Astrocyte of the cerebellum (primary cell): Measurements from ENCODE around the gene EEF1AKMT1.

Experiments used
- DNase-seq: peaks from one replicate; pipeline ENCODE4 v3.0.0-alpha.2; 2011; ENCODE audit warnings: low read depth
- H3K4me3 ChIP-seq: 2 replicates; pipeline ENCODE4 v1.5.1; 2011; ENCODE audit warnings: mild to moderate bottlenecking, low read depth, low read length, moderate library complexity
- CTCF ChIP-seq: IDR thresholded peaks from 2 replicates; pipeline ENCODE4 v1.5.1; 2012; ENCODE audit warnings: low read length, low read depth, moderate library complexity, mild to moderate bottlenecking; ENCODE audit errors: missing control alignments
- in situ Hi-C: cut with HindIII; loops from 2 replicates; pipeline ENCODE4 v1.10.0; 2017; ENCODE audit warnings: low sequenced_read_pairs

EEF1AKMT1 gene

GRCh38 chr13:20780317-20780716 lies 6.6 kb upstream of the EEF1AKMT1 start:
- no peak for DNase-seq
- in situ Hi-C loops = no loop called here
- TF ChIP-seq CTCF = no peak
- no peak overlapping the region for H3K4me3 ChIP-seq

GRCh38 chr13:20779405-20779804 lies 5.6 kb upstream of the EEF1AKMT1 start:
- TF ChIP-seq CTCF = no peak
- in situ Hi-C loops = no loop called here
- H3K4me3 ChIP-seq = no peak overlapping the region
- DNase-seq = no peak

GRCh38 chr13:20778311-20778710 lies 4.5 kb upstream of the EEF1AKMT1 start:
- in situ Hi-C loops = no loop called here
- no peak for DNase-seq
- TF ChIP-seq CTCF = no peak
- H3K4me3 ChIP-seq = no peak overlapping the region

- no peak for TF ChIP-seq CTCF
- no peak overlapping the region for H3K4me3 ChIP-seq
- DNase-seq = no peak
- in situ Hi-C loops = no loop called here
Observed at GRCh38 chr13:20776751-20777150, 3.0 kb upstream of the EEF1AKMT1 start.

GRCh38 chr13:20775961-20776360 lies 2.2 kb upstream of the EEF1AKMT1 start:
- DNase-seq = no peak
- no peak overlapping the region for H3K4me3 ChIP-seq
- no peak for TF ChIP-seq CTCF
- in situ Hi-C loops = no loop called here

- in situ Hi-C loops = no loop called here
- no peak overlapping the region for H3K4me3 ChIP-seq
- no peak for TF ChIP-seq CTCF
- DNase-seq = no peak
Observed at GRCh38 chr13:20774746-20775145, 985 bp upstream of the EEF1AKMT1 start.
